Retinal pigment epithelial cell (primary cell): ENCODE data around the gene TXLNG.

ENCODE experiments used
- DNase-seq: peaks from one replicate; pipeline ENCODE4 v3.0.0-alpha.2; 2010; ENCODE audit warnings: low read depth
- H3K4me3 ChIP-seq: 2 replicates; pipeline ENCODE4 v1.5.1; 2011; ENCODE audit warnings: mild to moderate bottlenecking, low read length, control low read depth, moderate library complexity
- TF ChIP-seq, protein P1 (sequence below): conservative IDR thresholded peaks from 2 replicates; pipeline ENCODE4 v1.5.1; 2011; ENCODE audit warnings: low read depth, low read length, control low read depth, inconsistent platforms

TXLNG gene

DNA sequence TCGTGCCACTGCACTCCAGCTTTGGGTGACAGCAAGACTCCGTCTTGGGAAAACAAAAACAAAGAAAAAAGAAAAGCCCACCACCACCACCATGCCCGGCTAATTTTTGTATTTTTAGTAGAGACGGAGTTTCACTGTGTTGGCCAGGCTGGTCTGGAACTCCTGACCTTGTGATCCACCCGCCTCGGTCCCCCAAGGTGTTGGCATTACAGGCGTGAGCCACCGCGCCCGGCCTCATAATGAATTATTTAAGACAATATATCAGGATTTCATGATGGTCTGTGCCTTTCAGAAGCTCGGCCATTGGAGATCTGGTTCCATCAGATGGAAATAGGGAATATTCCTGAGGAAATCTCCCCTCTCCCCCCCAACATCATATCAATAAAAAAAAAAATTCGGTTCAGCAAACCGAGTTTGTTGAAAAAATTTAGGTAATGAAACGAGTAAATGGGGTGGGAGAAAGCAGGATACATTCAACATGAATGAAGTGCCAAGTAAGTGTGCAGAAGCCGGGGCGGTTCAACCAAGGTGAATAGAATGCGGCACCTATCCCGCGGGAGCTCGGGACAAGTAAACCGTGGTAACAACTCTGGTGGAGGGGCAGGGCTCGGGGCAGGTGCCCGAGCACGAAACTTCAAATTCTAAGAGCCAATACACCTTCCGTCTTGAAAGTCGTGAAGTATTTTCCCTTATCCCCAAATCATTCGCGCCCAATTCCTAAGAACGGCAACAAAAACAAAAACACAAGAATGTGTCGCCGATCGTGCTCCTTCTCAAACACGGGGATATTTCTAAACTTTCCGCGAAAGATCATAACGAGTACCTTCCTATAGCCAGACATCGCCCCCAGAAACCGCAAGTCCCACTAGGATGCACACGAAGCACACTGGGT lies 773 bp upstream of the TXLNG start:
- TF ChIP-seq, protein P1, sequence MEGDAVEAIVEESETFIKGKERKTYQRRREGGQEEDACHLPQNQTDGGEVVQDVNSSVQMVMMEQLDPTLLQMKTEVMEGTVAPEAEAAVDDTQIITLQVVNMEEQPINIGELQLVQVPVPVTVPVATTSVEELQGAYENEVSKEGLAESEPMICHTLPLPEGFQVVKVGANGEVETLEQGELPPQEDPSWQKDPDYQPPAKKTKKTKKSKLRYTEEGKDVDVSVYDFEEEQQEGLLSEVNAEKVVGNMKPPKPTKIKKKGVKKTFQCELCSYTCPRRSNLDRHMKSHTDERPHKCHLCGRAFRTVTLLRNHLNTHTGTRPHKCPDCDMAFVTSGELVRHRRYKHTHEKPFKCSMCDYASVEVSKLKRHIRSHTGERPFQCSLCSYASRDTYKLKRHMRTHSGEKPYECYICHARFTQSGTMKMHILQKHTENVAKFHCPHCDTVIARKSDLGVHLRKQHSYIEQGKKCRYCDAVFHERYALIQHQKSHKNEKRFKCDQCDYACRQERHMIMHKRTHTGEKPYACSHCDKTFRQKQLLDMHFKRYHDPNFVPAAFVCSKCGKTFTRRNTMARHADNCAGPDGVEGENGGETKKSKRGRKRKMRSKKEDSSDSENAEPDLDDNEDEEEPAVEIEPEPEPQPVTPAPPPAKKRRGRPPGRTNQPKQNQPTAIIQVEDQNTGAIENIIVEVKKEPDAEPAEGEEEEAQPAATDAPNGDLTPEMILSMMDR: no peak
- peak overlapping the region; percentile 92 for H3K4me3 ChIP-seq
- no peak for DNase-seq

DNA sequence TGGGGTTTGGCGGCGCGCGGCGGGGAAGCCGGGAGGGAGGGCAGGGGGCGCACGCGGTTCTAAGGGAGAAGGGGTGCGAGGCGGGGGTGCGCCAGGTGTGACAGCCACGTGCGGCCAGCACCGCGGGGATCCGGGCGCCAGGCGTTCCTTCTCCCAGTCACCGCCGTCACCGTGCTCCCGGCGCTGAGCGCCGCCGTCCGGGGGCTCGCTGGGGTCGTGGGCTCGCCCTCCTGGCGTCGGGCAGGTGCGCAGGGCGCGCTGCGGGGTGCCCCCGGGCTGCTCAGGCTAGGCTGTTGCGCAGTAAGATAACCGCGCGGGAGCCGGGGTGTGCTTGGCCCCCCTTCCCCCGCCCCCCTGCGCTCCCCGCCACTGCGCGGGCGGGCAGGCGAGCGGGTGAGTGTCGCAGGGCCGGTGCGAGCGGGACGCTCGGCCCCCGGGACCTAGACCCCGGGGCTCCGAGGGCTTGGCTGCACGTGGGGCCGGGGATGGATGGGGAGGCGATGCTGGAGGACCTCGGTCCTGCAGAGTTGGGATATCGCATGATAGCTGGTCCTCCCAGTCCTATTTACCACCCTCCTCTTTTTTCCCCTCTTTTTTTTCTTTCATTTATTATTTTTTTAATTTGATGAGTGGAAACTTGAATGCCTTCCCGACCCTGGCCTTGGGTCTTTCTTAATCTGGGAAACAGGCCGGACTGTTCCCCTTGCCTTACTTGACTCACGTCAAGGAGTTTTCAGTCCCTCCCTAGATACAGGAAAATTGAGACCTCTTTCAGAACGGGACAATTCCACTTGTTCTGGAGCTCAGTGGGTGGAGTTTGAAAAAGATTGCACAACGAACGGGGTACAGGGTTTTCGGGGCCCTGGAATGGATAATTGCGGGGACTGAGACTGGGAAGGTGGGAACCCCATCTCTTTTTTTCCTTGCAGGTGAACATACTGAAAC lies 797 bp downstream of the TXLNG start:
- H3K4me3 ChIP-seq: peak overlapping the region; percentile 84
- DNase-seq: no peak
- TF ChIP-seq, protein P1: no peak

DNA sequence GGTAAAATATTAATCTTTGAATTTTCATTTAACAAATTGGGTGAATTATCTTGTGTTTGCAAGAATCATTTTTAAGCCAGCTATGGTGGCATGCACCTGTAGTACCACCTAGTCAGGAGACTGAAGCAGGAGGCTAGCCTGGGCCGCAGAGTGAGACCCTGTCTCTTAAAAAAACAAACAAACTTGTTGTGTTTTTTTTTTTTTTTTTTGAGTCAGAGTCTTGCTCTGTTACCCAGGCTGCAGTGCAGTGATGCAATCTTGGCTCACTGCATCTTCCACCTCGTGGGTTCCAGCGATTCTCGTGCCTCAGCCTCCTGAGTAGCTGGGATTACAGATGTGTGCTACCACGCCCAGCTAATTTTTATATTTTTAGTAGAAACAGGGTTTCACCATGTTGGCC lies 2.2 kb downstream of the TXLNG start:
- TF ChIP-seq, protein P1: no peak
- DNase-seq: no peak
- H3K4me3 ChIP-seq: no peak overlapping the region

DNA sequence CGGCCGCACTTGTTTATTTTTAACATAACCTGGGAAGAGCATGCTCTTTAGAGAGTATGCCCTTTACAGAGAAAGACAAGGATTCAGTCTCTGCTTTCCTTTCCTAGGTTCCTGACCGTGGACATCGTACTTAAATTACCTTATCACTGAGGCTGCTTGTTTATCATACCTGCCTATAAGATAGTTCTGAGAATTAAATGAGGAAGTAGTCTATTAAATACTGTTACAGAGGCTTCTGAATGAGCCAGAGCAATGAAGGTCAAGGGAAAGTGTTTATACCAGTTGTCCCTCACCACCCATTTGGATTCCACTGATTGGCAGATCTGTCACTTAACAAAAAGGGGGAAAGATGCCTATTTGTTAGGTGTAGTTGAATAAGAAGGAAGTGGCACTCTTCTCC lies 10.0 kb downstream of the TXLNG start:
- DNase-seq: no peak
- TF ChIP-seq, protein P1: no peak
- no peak overlapping the region for H3K4me3 ChIP-seq

DNA sequence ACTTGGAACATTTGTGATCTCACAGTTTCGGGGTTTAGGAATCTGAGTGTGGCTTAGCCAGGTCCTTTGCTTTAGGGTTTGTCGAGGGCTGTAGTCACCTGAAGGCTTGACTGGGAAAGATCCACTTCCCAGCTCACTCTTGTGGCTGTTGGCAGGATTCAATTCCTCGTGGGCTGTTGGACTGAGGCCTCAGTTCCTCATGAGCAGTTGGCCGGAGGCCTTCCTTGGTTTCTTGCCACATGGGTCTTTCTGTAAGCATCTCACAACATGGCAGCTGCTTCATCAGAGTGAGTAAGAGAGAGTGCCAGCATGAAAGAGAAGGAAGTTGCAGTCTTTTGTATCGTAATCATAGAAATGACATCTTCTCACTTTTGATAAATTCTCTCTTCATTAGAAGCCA lies 11.1 kb downstream of the TXLNG start:
- DNase-seq: no peak
- no peak overlapping the region for H3K4me3 ChIP-seq
- TF ChIP-seq, protein P1: no peak

DNA sequence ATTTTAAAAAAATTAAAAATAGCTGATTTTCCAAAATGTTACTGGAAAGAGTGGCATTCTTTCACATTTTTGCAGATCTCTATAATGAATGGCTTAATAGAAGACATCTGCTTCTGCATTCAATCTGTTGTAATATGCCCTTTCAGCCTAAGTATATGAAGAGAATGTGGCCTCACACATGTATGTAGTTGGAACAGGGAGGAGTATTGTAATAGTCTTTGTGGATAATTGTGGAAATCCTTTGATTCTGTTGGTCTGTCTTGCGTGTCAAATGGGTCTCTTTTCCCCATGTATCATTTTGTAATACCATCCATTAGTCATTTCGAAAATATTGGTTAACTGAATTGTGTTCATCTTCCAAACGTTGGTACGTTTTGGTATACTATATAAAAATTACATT lies 11.6 kb downstream of the TXLNG start:
- H3K4me3 ChIP-seq: no peak overlapping the region
- TF ChIP-seq, protein P1: no peak
- no peak for DNase-seq
